GM12891 (cell line): ENCODE data around the gene AQR.

Source experiments
- POLR2A ChIP-seq: IDR thresholded peaks from 2 replicates; pipeline ENCODE4 v1.6.1; 2011; ENCODE audit warnings: low read depth, low read length, control low read depth
- POLR2AphosphoS5 ChIP-seq: IDR thresholded peaks from 2 replicates; pipeline ENCODE4 v1.6.1; 2011; ENCODE audit warnings: low read depth, low read length, control low read depth
- POU2F2 ChIP-seq: IDR thresholded peaks from 2 replicates; pipeline ENCODE4 v1.6.1; 2011; ENCODE audit warnings: low read depth, mild to moderate bottlenecking, control low read depth, low read length, moderate library complexity
- SPI1 ChIP-seq: IDR thresholded peaks from 2 replicates; pipeline ENCODE4 v1.6.1; 2011; ENCODE audit warnings: low read depth, low read length, control low read depth
- TAF1 ChIP-seq: IDR thresholded peaks from 2 replicates; pipeline ENCODE4 v1.6.1; 2011; ENCODE audit warnings: low read depth, low read length, control low read depth

DNA sequence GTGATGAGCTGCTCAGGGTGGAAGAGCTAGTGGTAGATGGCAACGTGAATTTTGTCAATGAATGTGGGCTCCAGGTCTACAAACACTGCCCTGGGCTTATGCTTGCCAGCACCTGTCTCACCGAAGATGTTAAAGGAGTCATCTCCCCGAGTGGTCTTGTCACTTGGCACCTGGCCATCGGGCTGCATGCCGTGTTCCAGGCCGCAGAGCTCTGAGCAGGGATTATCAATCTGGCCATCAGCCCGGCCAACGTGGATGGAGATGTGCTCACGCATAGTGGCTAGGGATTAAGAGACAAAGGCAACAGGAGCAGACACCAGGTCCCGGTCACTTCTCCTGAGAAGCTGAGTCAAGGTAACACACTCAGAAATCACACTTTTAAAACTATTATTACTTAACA is 119.4 kb downstream of the AQR start:
- no peak for TF ChIP-seq TAF1
- TF ChIP-seq POLR2A = no peak
- no peak for TF ChIP-seq POU2F2
- TF ChIP-seq POLR2AphosphoS5 = no peak
- no peak for TF ChIP-seq SPI1
